ES-I3 (cell line): ENCODE results near the gene SLC29A3.
"Not testable (repeated sequence)": the region's sequence is repeated elsewhere in the genome, so short reads cannot be mapped to it uniquely, and the experiment has no call there.

Experiments
- H3K36me3 ChIP-seq: 2 replicates; pipeline ENCODE4 v1.6.1; 2013; ENCODE audit warnings: mild to moderate bottlenecking, low read length, control low read depth, moderate library complexity; ENCODE audit not compliant: insufficient read depth
- H3K4me1 ChIP-seq: 2 replicates; pipeline ENCODE4 v1.6.1; 2013; ENCODE audit warnings: mild to moderate bottlenecking, control low read depth, low read length; ENCODE audit not compliant: insufficient read depth
- H3K9ac ChIP-seq: 2 replicates; pipeline ENCODE4 v1.6.1; 2013; ENCODE audit warnings: low read depth, mild to moderate bottlenecking, low read length, moderate library complexity
- H3K9me3 ChIP-seq: 2 replicates; pipeline ENCODE4 v1.6.1; 2013; ENCODE audit warnings: mild to moderate bottlenecking, low read length, moderate library complexity; ENCODE audit not compliant: control insufficient read depth, insufficient read depth

SLC29A3 gene

GRCh38 chr10:71319042-71319799, at the start of gene SLC29A3:
Gene SLC29A3, plus strand, starts transcription at chr10:71319259. Its CDS starts 51 bp downstream, at chr10:71319310.
- no peaks in the 10 kb centered on the region for H3K9me3 ChIP-seq
- H3K9ac ChIP-seq: peak within 1 kb of the TSS; percentile 57
- no peaks in the 10 kb centered on the region; the same call in 1 of the 2 replicates for H3K4me1 ChIP-seq
- H3K36me3 ChIP-seq: no peaks in the 10 kb centered on the region

GRCh38 chr10:71269301-71270288, 49.5 kb upstream of the SLC29A3 start:
- no peaks in the 10 kb centered on the region for H3K9me3 ChIP-seq
- peaks cover 30% of the 10 kb centered on the region for H3K4me1 ChIP-seq
- H3K9ac ChIP-seq: peak overlapping the region; percentile 12; the same call in 1 of the 2 replicates
- H3K36me3 ChIP-seq: no peaks in the 10 kb centered on the region

GRCh38 chr10:71270301-71271220, 48.5 kb upstream of the SLC29A3 start:
- Histone ChIP-seq H3K36me3 (no peaks in the 10 kb centered on the region), H3K9me3 (no peaks in the 10 kb centered on the region), H3K9ac (peak overlapping the region; percentile 17; the same call in 1 of the 2 replicates), H3K4me1 (peaks cover 30% of the 10 kb centered on the region)

GRCh38 chr10:71271662-71272055, 47.4 kb upstream of the SLC29A3 start:
- Histone ChIP-seq H3K9ac (no peak overlapping the region), H3K36me3 (no peaks in the 10 kb centered on the region), H3K4me1 (peaks cover 23% of the 10 kb centered on the region), H3K9me3 (no peaks in the 10 kb centered on the region)

GRCh38 chr10:71272056-71272771, 46.8 kb upstream of the SLC29A3 start:
- Histone ChIP-seq H3K9me3 (no peaks in the 10 kb centered on the region), H3K36me3 (no peaks in the 10 kb centered on the region), H3K9ac (no peak overlapping the region), H3K4me1 (peaks cover 20% of the 10 kb centered on the region; the same call in 1 of the 2 replicates)

GRCh38 chr10:71272974-71273373, 46.1 kb upstream of the SLC29A3 start:
- H3K9ac ChIP-seq, H3K9me3 ChIP-seq, H3K36me3 ChIP-seq: not testable (repeated sequence)
- H3K4me1 ChIP-seq: peaks cover 20% of the 10 kb centered on the region; the same call in 1 of the 2 replicates

GRCh38 chr10:71273506-71273905, 45.6 kb upstream of the SLC29A3 start:
- H3K4me1 ChIP-seq: peaks cover 24% of the 10 kb centered on the region; the same call in 1 of the 2 replicates
- H3K9me3 ChIP-seq: no peaks in the 10 kb centered on the region
- no peak overlapping the region for H3K9ac ChIP-seq
- H3K36me3 ChIP-seq: no peaks in the 10 kb centered on the region

- H3K9me3 ChIP-seq: no peaks in the 10 kb centered on the region
- no peak overlapping the region for H3K9ac ChIP-seq
- peaks cover 28% of the 10 kb centered on the region; the same call in 1 of the 2 replicates for H3K4me1 ChIP-seq
- H3K36me3 ChIP-seq: no peaks in the 10 kb centered on the region
Observed at GRCh38 chr10:71274901-71275796, 43.9 kb upstream of the SLC29A3 start.

GRCh38 chr10:71276873-71277272, 42.2 kb upstream of the SLC29A3 start:
- peaks cover 15% of the 10 kb centered on the region; the same call in 1 of the 2 replicates for H3K4me1 ChIP-seq
- no peaks in the 10 kb centered on the region for H3K36me3 ChIP-seq
- no peaks in the 10 kb centered on the region for H3K9me3 ChIP-seq
- H3K9ac ChIP-seq: no peak overlapping the region

- Histone ChIP-seq H3K36me3 (no peaks in the 10 kb centered on the region), H3K4me1 (peaks cover 13% of the 10 kb centered on the region; the same call in 1 of the 2 replicates), H3K9ac (no peak overlapping the region)
Observed at GRCh38 chr10:71277914-71278665, 41.0 kb upstream of the SLC29A3 start.

GRCh38 chr10:71278691-71279588, 40.1 kb upstream of the SLC29A3 start:
- H3K4me1 ChIP-seq: peaks cover 13% of the 10 kb centered on the region; the same call in 1 of the 2 replicates
- no peaks in the 10 kb centered on the region for H3K9me3 ChIP-seq
- H3K36me3 ChIP-seq: no peaks in the 10 kb centered on the region
- no peak overlapping the region for H3K9ac ChIP-seq

More at GRCh38 chr10:71277914-71278665, 41.0 kb upstream of the SLC29A3 start:
- H3K9me3 ChIP-seq: no peaks in the 10 kb centered on the region
